ENCODE measurements around the gene ZYG11B. TPM values are rescaled to one million over a fixed set of nuclear protein-coding genes. Genes with fewer than 3 reads are reported as not detected.
A peak's percentile ranks its signal among the peaks of the same experiment; 100 is the strongest.

The ZYG11B gene
- total and polyA plus RNA-seq, 2 of the 13 experiments (the other 11 are each of a cell fraction or from before 2014, with no cell fraction given): 6.9 to 17.9 TPM

DNA sequence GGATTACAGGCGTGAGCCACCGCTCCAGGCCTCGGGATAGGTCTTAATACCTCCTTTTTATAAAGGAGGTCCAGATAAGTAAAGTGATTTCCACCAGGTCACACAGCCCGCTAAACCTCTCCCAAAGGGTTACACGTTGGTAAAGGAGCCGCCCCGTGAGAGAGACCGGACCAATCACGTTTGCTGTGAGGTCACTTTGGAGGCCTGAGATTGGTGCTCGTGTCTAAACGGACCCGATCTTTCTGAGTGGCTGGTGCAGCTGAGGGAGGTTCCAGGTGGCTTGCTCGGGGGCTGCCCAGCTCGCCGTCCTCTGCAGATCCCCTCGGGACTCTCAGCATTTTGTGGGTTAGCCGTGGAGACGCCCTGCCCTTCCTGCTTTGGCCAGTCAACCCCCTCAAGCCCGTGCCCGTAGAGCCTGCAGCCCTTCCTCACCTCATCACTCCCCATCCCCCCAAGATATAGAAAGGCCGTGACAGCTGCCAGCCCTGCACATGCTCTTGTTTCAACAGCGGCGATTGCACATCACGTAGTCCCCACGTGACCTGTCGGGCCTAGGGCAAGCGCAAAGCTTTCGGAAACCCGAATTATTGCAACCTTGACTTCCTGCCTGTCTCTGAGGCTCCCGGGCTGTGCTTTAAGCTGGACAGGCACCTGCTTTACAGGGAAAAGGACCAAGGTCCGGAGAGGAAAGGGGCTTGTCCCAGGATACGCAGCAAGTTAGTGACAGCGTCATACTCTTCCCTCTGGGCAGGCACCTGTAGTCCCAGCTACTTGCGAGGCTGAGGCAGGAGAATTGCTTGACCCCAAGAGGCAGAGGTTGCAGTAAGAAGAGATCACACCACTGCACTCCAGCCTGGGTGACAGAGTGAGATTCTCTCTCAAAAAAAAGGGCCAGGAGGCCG, 23.1 kb upstream of the ZYG11B start (continued):
- TF ChIP-seq ZNF574 (CRISPR knock-in tag; IDR thresholded peaks at IDR 0.05): peak; percentile 86
- TF ChIP-seq SMC3 (IDR thresholded peaks at IDR 0.05; ENCODE audit: low read length): no peak; the same call in 1 of the 2 replicates
- TF ChIP-seq NR3C1 (CRISPR knock-in tag; IDR thresholded peaks at IDR 0.05): no peak
- TF ChIP-seq RBAK (CRISPR knock-in tag; IDR thresholded peaks at IDR 0.05): no peak
- TF ChIP-seq, protein P1, sequence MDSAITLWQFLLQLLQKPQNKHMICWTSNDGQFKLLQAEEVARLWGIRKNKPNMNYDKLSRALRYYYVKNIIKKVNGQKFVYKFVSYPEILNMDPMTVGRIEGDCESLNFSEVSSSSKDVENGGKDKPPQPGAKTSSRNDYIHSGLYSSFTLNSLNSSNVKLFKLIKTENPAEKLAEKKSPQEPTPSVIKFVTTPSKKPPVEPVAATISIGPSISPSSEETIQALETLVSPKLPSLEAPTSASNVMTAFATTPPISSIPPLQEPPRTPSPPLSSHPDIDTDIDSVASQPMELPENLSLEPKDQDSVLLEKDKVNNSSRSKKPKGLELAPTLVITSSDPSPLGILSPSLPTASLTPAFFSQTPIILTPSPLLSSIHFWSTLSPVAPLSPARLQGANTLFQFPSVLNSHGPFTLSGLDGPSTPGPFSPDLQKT (CRISPR knock-in tag; IDR thresholded peaks at IDR 0.05; ENCODE audit: borderline replicate concordance): no peak
- TF ChIP-seq ZNF780A (CRISPR knock-in tag; IDR thresholded peaks at IDR 0.05): no peak
- TF ChIP-seq ZNF713 (CRISPR knock-in tag; IDR thresholded peaks at IDR 0.05): no peak
- no peak; the same call in 1 of the 2 replicates for TF ChIP-seq ZNF460 (CRISPR knock-in tag; IDR thresholded peaks at IDR 0.05; ENCODE audit: borderline replicate concordance)
- no peak for TF ChIP-seq ZNF678 (CRISPR knock-in tag; IDR thresholded peaks at IDR 0.05)
- TF ChIP-seq PAX8 (CRISPR knock-in tag; IDR thresholded peaks at IDR 0.05; ENCODE audit: borderline replicate concordance): 0 out of 2 replicates have a peak, but pooled peaks have one; percentile 68
- TF ChIP-seq ZNF207 (IDR thresholded peaks at IDR 0.05; ENCODE audit: borderline replicate concordance): no peak
- TF ChIP-seq, protein P2, sequence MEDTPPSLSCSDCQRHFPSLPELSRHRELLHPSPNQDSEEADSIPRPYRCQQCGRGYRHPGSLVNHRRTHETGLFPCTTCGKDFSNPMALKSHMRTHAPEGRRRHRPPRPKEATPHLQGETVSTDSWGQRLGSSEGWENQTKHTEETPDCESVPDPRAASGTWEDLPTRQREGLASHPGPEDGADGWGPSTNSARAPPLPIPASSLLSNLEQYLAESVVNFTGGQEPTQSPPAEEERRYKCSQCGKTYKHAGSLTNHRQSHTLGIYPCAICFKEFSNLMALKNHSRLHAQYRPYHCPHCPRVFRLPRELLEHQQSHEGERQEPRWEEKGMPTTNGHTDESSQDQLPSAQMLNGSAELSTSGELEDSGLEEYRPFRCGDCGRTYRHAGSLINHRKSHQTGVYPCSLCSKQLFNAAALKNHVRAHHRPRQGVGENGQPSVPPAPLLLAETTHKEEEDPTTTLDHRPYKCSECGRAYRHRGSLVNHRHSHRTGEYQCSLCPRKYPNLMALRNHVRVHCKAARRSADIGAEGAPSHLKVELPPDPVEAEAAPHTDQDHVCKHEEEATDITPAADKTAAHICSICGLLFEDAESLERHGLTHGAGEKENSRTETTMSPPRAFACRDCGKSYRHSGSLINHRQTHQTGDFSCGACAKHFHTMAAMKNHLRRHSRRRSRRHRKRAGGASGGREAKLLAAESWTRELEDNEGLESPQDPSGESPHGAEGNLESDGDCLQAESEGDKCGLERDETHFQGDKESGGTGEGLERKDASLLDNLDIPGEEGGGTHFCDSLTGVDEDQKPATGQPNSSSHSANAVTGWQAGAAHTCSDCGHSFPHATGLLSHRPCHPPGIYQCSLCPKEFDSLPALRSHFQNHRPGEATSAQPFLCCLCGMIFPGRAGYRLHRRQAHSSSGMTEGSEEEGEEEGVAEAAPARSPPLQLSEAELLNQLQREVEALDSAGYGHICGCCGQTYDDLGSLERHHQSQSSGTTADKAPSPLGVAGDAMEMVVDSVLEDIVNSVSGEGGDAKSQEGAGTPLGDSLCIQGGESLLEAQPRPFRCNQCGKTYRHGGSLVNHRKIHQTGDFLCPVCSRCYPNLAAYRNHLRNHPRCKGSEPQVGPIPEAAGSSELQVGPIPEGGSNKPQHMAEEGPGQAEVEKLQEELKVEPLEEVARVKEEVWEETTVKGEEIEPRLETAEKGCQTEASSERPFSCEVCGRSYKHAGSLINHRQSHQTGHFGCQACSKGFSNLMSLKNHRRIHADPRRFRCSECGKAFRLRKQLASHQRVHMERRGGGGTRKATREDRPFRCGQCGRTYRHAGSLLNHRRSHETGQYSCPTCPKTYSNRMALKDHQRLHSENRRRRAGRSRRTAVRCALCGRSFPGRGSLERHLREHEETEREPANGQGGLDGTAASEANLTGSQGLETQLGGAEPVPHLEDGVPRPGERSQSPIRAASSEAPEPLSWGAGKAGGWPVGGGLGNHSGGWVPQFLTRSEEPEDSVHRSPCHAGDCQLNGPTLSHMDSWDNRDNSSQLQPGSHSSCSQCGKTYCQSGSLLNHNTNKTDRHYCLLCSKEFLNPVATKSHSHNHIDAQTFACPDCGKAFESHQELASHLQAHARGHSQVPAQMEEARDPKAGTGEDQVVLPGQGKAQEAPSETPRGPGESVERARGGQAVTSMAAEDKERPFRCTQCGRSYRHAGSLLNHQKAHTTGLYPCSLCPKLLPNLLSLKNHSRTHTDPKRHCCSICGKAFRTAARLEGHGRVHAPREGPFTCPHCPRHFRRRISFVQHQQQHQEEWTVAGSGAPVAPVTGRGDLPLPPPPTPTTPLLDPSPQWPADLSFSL (CRISPR knock-in tag; IDR thresholded peaks at IDR 0.05): no peak
- peak; percentile 92 for TF ChIP-seq TBX2 (CRISPR knock-in tag; IDR thresholded peaks at IDR 0.05; ENCODE audit: borderline replicate concordance)
- TF ChIP-seq, protein P3, sequence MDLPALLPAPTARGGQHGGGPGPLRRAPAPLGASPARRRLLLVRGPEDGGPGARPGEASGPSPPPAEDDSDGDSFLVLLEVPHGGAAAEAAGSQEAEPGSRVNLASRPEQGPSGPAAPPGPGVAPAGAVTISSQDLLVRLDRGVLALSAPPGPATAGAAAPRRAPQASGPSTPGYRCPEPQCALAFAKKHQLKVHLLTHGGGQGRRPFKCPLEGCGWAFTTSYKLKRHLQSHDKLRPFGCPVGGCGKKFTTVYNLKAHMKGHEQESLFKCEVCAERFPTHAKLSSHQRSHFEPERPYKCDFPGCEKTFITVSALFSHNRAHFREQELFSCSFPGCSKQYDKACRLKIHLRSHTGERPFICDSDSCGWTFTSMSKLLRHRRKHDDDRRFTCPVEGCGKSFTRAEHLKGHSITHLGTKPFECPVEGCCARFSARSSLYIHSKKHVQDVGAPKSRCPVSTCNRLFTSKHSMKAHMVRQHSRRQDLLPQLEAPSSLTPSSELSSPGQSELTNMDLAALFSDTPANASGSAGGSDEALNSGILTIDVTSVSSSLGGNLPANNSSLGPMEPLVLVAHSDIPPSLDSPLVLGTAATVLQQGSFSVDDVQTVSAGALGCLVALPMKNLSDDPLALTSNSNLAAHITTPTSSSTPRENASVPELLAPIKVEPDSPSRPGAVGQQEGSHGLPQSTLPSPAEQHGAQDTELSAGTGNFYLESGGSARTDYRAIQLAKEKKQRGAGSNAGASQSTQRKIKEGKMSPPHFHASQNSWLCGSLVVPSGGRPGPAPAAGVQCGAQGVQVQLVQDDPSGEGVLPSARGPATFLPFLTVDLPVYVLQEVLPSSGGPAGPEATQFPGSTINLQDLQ (CRISPR knock-in tag; IDR thresholded peaks at IDR 0.05): peak; percentile 28; the same call in 1 of the 2 replicates
- 0 out of 2 replicates have a peak, but pooled peaks have one; percentile 23 for TF ChIP-seq MED13 (CRISPR knock-in tag; IDR thresholded peaks at IDR 0.05)

All from HepG2 (cell line).